Activated CD4-positive, alpha-beta memory T cell treated with anti-CD3 and anti-CD28 coated beads for 36 hours (primary cell): Measurements from ENCODE around the gene RAD51B. TPM values are rescaled to one million over a fixed set of nuclear protein-coding genes. Genes with fewer than 3 reads are reported as not detected.

Source experiments
- CTCF ChIA-PET: fragments of 350-600 bp; sonication (Branson Sonifier 250); formaldehyde crosslinking; loops from one replicate; lab custom pipeline; 2021; ENCODE audit warnings: antibody characterized with exemption, inconsistent platforms; lab: Charles Lee
- POLR2A ChIA-PET: fragments of 350-600 bp; sonication (Branson Sonifier 250); formaldehyde crosslinking; loops from one replicate; lab custom pipeline; 2021; ENCODE audit warnings: antibody characterized with exemption; lab: Charles Lee
- DNase-seq: peaks from one replicate; pipeline ENCODE4 v3.0.0-alpha.2; 2020
- H3K27ac Mint-ChIP-seq: one replicate; pipeline ENCODE4 v1.8.0; 2021; ENCODE audit warnings: mixed read lengths
- H3K27me3 Mint-ChIP-seq: one replicate; pipeline ENCODE4 v1.8.0; 2021; ENCODE audit warnings: mixed read lengths
- H3K36me3 Mint-ChIP-seq: one replicate; pipeline ENCODE4 v1.8.0; 2021; ENCODE audit warnings: mixed read lengths
- H3K4me1 Mint-ChIP-seq: one replicate; pipeline ENCODE4 v1.8.0; 2021; ENCODE audit warnings: low read depth, mixed read lengths
- H3K4me3 Mint-ChIP-seq: one replicate; pipeline ENCODE4 v1.8.0; 2021; ENCODE audit warnings: mild to moderate bottlenecking, mixed read lengths
- H3K9me3 Mint-ChIP-seq: one replicate; pipeline ENCODE4 v1.8.0; 2021; ENCODE audit warnings: mixed read lengths
- intact Hi-C: fragments of 100-400 bp; cut with micrococcal nuclease; formaldehyde crosslinking; loops from one replicate; pipeline ENCODE4 v1.15.1; 2023
- total RNA-seq, 2 experiments: library from RNA; stranded (reverse); gene quantifications; one replicate each; pipeline ENCODE4 v1.2.3, GENCODE V29; 2021

The RAD51B gene
- total RNA-seq, 2 experiments from 2014 or later = 32.3 to 34.3 TPM

DNA sequence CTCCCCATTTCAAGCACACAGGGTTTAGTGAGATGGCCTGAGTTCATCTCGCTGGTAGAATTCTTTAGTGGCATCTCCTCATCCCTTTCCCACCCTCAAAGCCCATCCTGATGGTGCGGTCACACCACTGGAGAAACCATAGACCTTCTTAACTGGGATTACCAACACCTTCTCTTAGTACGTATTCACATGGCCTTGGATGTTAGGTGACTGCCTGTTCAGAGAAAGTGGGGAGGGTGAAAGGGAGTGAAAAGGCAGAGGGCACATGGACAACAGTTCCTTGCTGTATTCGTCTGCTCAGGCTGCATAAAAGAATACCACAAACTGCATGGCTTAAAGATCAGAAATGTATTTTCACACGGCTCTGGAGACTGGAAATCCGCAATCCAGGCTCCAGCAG, 667.2 kb downstream of the RAD51B start:
- H3K27me3 Mint-ChIP-seq = no peaks in the 10 kb centered on the region
- H3K9me3 Mint-ChIP-seq = no peaks in the 10 kb centered on the region
- intact Hi-C loops = loop anchor here (10.0 kb wide), 1 partner anchor 202 kb away; no protein-coding TSS in a partner anchor
- H3K4me1 Mint-ChIP-seq = peaks cover 47% of the 10 kb centered on the region
- no peaks in the 10 kb centered on the region for H3K36me3 Mint-ChIP-seq
- POLR2A ChIA-PET = no interaction called here
- CTCF ChIA-PET = no interaction called here
- no peak overlapping the region for H3K4me3 Mint-ChIP-seq
- no peak overlapping the region for H3K27ac Mint-ChIP-seq
- no peak for DNase-seq

DNA sequence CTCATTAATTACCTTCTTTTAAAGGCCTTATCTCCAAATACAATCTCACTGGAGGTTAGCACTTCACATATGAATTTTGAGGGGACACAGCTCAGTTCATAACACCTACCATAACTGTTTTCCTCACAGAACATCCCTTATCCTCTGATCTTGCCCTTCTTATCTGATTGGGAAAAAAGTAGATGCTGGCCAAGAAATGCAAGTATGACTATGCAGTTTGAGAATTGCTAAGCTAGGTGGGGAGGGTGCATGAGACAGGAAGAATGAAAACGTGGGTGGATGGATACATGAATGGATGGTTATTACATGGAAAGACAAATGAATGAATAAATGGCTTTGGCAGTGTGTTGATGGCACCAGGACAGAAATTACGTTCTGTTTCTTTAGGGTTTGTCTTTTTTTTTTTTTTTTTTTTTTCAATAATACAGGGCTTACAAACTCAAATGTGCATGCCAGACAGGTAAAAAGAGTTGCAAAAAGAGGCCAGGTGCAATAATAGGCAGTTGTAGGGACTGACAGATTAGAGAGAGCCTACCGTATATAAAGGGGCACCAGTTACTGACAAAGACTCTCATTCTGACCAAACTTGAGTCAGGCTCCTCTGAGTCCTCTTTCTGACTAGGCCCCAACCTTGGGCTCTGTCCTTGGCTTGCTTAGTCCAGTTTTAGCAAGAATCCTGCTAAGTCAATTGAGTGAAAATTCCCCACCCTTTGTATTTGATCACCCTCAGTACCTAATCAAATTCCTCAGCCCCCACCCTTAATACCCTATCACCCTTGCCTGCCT, 668.4 kb downstream of the RAD51B start:
- H3K27ac Mint-ChIP-seq = peak overlapping the region; percentile 29
- H3K36me3 Mint-ChIP-seq = no peaks in the 10 kb centered on the region
- peak; percentile 27 for DNase-seq
- intact Hi-C loops = loop anchor here (10.0 kb wide), 1 partner anchor 203 kb away; no protein-coding TSS in a partner anchor
- ChIA-PET CTCF (no interaction called here), POLR2A (no interaction called here)
- H3K4me1 Mint-ChIP-seq = peaks cover 39% of the 10 kb centered on the region
- no peak overlapping the region for H3K4me3 Mint-ChIP-seq
- H3K27me3 Mint-ChIP-seq = no peaks in the 10 kb centered on the region
- no peaks in the 10 kb centered on the region for H3K9me3 Mint-ChIP-seq

DNA sequence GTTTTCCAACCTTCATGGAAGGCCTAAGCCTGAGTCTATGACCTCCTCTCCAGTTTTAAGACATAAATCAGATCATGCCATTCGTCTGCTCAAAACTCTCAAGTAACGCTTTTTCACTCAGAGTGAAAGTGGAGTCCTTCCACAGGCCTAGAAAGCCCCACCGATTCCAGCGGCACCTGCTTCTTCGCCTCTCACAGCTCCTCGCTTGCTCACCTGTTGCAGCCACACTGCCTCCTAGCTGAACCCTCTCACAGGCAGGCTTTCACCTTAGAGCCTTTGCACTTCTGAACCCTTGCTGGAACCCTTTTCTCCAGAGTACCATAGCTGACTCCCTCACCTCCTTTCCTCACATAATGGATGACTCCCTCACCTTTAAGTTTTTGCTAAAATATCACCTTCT, 672.2 kb downstream of the RAD51B start:
- no peaks in the 10 kb centered on the region for H3K27me3 Mint-ChIP-seq
- CTCF ChIA-PET = no interaction called here
- H3K9me3 Mint-ChIP-seq = no peaks in the 10 kb centered on the region
- no peak overlapping the region for H3K27ac Mint-ChIP-seq
- POLR2A ChIA-PET = interaction anchor here (0.5 kb wide), 1 partner anchor 220 kb away, joined by 5 read pairs; no protein-coding TSS in a partner anchor
- H3K4me1 Mint-ChIP-seq = peaks cover 13% of the 10 kb centered on the region
- no peak for DNase-seq
- H3K36me3 Mint-ChIP-seq = no peaks in the 10 kb centered on the region
- intact Hi-C loops = no loop called here
- no peak overlapping the region for H3K4me3 Mint-ChIP-seq

DNA sequence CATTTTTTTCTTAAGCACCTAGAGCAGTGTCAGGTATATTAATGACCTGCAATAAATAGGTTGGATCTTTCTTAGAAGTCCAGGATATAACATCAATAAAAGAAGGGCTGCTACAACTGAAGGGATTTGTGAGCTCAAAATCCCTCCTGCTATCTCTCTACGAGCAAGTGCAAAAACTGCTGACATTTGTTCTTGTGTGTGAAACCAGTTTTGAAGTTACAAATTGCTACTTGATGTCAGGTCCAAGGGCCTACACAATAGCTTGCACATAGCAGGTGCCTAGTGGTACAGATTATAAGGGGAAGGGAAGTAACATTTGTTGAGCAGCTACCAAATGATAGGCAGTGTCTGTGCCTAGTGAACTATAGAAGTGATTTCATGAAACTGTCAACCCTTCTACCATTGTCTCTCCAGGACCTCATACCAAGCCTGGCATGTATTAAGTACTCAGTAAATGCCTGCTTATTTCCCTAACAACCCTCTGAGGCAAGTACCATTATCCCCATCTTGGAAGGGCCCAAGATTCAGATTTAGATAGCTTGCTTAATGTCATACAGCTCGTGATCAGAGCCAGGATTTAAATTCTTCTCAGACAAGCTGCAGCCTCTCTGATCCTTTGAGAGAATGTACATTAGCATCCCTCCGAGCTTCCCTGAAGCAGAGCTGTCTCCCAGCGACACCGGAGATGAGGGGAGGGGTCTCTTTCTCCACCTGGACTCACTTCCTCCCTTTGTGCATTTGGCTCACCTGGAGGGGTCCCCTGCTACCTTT, 673.0 kb downstream of the RAD51B start:
- no peak overlapping the region for H3K4me3 Mint-ChIP-seq
- DNase-seq = no peak
- H3K27ac Mint-ChIP-seq = no peak overlapping the region
- intact Hi-C loops = no loop called here
- no peaks in the 10 kb centered on the region for H3K27me3 Mint-ChIP-seq
- H3K36me3 Mint-ChIP-seq = no peaks in the 10 kb centered on the region
- H3K9me3 Mint-ChIP-seq = no peaks in the 10 kb centered on the region
- H3K4me1 Mint-ChIP-seq = peaks cover 13% of the 10 kb centered on the region
- POLR2A ChIA-PET = interaction anchor here (0.5 kb wide), 1 partner anchor 221 kb away, joined by 5 read pairs; no protein-coding TSS in a partner anchor
- CTCF ChIA-PET = interaction anchor here (1.2 kb wide), 1 partner anchor 71 kb away, joined by 3 read pairs; no protein-coding TSS in a partner anchor

DNA sequence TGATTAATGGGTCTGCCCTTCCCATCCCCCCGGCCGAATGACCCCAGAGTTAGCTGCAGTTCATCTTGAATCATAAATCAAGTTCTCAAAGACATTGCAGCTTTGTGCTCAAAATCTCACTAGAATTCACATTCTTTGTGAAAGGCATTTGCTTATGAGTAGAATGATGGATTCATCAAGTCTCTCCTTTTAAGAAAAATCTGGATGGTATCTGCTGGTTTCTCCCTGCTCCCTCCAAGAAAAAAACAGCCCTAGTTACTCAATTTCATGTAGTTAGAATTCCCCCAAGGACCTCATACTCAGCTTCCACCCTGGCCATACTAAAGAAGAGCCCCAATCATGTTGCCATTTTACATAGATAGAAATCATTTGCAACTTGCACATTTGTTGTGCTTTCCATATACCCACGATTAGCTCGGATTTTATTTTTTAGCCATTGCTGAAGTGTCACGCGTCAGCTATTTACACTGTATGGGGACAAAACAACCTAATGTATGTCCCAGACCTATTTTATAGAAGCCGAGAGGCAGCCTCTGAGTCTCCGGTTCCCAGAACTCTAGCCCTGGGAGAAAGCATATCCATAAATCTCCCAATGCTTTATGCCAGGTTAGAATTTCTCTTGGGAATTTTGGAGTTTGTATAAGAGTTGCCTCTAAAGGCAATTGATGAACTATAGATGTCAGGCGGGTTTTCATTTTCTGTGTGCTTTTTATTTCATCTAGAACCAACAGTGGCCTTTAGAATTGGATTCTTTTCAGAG, 673.8 kb downstream of the RAD51B start:
- H3K4me1 Mint-ChIP-seq = peaks cover 6% of the 10 kb centered on the region
- POLR2A ChIA-PET = no interaction called here
- no peaks in the 10 kb centered on the region for H3K27me3 Mint-ChIP-seq
- CTCF ChIA-PET = interaction anchor here (1.2 kb wide), 1 partner anchor 70 kb away, joined by 3 read pairs; no protein-coding TSS in a partner anchor
- no peak overlapping the region for H3K4me3 Mint-ChIP-seq
- no peak for DNase-seq
- H3K27ac Mint-ChIP-seq = no peak overlapping the region
- H3K36me3 Mint-ChIP-seq = no peaks in the 10 kb centered on the region
- intact Hi-C loops = no loop called here
- H3K9me3 Mint-ChIP-seq = no peaks in the 10 kb centered on the region

DNA sequence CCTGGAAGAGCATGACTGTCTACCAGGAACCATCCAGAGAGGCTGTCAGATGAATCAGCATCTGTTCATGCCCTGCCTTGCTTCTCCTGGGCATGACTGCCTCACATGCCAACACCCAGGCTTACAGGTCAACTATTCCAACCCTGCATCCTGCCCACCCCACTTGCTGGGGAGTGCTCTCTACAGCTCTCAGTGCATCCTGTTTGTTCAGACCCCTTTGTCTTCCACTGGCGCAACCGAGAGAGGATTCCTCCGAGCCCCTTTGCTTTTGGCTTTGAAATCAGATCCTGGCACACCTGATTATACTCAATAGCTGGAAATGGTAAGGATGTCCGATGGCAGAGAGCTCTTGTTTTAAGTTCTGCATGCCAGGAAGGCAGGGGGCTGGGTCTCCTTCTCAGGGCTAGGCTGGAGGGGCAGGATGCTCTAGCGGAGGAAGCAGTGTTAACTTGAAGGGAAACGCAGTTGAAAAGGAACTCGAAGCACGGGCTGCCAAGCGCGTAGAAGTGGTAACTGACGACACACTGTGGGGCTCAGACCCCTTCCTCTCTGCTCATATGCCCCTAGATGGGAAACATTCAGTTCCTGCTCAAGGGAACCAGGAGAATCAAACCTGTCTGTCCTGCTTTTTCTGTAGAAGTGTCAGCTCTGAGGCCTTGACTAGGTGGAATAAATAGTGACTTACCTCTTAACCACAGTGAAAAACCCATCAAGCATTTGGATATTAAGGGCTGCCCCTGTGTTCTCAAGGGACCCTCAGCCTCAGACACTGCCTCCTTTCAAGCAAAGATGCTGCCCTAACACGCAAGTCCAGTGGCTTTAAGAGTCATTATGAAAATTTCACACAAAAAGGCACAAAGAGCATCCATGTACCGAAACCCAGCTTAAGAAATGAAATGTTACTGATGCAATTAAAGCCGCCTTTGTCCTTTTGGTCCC, 675.8 kb downstream of the RAD51B start:
- Mint-ChIP-seq H3K4me3 (no peak overlapping the region), H3K4me1 (peaks cover 2% of the 10 kb centered on the region), H3K27me3 (no peaks in the 10 kb centered on the region), H3K36me3 (no peaks in the 10 kb centered on the region), H3K27ac (no peak overlapping the region), H3K9me3 (no peaks in the 10 kb centered on the region)
- no peak for DNase-seq
- ChIA-PET POLR2A (no interaction called here), CTCF (no interaction called here)
- intact Hi-C loops = no loop called here

DNA sequence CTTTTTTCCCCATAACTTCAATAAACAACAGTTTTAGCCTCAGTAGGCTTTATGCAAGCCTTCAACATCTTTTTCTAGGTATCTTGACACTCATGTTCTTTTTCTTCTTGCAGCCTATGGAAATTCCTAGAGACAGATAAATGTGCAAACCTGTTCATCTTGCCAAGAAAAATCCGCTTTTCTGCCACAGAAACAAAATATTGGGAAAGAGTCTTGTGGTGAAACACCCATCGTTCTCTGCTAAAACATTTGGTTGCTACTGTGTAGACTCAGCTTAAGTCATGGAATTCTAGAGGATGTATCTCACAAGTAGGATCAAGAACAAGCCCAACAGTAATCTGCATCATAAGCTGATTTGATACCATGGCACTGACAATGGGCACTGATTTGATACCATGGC, 677.4 kb downstream of the RAD51B start:
- H3K9me3 Mint-ChIP-seq = no peaks in the 10 kb centered on the region
- no peak overlapping the region for H3K4me3 Mint-ChIP-seq
- intact Hi-C loops = no loop called here
- ChIA-PET CTCF (no interaction called here), POLR2A (no interaction called here)
- no peaks in the 10 kb centered on the region for H3K36me3 Mint-ChIP-seq
- no peak overlapping the region for H3K27ac Mint-ChIP-seq
- no peak for DNase-seq
- peaks cover 2% of the 10 kb centered on the region for H3K4me1 Mint-ChIP-seq
- no peaks in the 10 kb centered on the region for H3K27me3 Mint-ChIP-seq

DNA sequence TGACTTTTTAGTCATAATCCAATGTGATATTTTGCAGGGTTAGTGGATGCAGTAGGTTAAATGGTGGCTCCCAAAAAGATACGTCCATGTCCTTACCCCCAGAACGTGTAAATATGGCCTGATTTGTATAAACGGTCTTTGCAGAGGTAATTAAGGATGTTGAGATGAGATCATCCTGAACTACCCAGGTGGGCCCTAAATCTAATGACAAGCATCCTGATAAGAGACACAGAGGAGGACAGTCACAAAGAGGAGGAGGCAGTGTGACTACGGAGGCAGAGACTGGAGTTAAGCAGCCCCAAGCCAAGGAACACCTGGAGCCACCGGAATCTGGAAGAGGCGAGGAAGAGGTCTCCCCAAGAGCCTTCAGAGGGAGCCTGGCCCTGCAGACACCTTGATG, 679.9 kb downstream of the RAD51B start:
- POLR2A ChIA-PET = no interaction called here

DNA sequence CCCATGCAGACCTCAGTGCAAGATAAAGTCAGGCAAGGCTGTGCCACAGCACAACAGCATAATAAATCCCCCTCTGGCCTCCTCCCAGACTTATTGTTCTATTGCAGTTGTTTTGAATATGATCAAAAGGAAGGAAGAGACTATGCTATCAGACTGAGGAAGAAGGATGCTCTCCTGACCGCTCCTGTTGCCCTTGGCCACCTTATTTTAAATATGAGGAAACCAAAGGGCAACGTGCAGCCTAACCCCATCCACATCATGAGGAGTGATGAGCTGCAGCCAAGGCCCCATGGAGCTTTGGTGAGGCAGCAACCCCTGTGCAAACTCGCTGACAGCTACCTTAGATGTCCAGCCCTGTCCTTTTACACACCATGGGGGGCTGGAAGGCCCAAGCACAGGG, 681.6 kb downstream of the RAD51B start:
- CTCF ChIA-PET = interaction anchor here (0.5 kb wide), 1 partner anchor 829 kb away, joined by 3 read pairs; no protein-coding TSS in a partner anchor
- no peak for DNase-seq
- no peak overlapping the region for H3K27ac Mint-ChIP-seq

More for the DNA sequence above, 679.9 kb downstream of the RAD51B start:
- H3K9me3 Mint-ChIP-seq = no peaks in the 10 kb centered on the region
- H3K4me1 Mint-ChIP-seq = peaks cover 2% of the 10 kb centered on the region
- CTCF ChIA-PET = no interaction called here
- no peaks in the 10 kb centered on the region for H3K27me3 Mint-ChIP-seq
- intact Hi-C loops = no loop called here
- no peak for DNase-seq
- no peaks in the 10 kb centered on the region for H3K36me3 Mint-ChIP-seq
- no peak overlapping the region for H3K27ac Mint-ChIP-seq
- H3K4me3 Mint-ChIP-seq = no peak overlapping the region

DNA sequence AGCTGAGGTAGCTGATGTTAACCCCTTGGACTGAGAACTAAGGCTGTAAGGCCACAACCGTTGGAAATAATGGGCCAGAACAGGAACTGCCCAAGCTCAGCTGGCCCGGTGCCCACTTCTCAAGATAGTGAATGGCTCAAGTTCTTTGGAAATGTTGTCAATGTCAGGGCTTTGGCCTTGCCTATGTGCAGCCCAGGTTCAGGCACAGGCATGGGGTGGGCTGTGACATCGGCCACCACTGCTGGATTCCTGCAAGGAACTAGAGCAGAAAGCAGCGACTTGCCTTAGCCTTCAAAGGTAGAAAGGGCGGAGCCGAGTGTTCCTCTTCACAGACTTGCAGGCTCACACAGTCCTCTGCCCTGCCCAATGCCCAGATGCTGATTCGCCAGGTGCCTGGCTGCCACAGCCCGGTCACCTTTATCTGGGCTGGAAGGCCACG, 682.1 kb downstream of the RAD51B start:
- Mint-ChIP-seq H3K27ac (no peak overlapping the region), H3K27me3 (no peaks in the 10 kb centered on the region), H3K9me3 (no peaks in the 10 kb centered on the region), H3K36me3 (no peaks in the 10 kb centered on the region), H3K4me3 (no peak overlapping the region), H3K4me1 (peaks cover 15% of the 10 kb centered on the region)
- ChIA-PET CTCF (interaction anchor here (0.5 kb wide), 1 partner anchor 829 kb away, joined by 3 read pairs; no protein-coding TSS in a partner anchor), POLR2A (no interaction called here)
- no peak for DNase-seq
- intact Hi-C loops = no loop called here

More for the DNA sequence above, 681.6 kb downstream of the RAD51B start:
- H3K4me3 Mint-ChIP-seq = no peak overlapping the region
- H3K27me3 Mint-ChIP-seq = no peaks in the 10 kb centered on the region
- H3K9me3 Mint-ChIP-seq = no peaks in the 10 kb centered on the region
- intact Hi-C loops = no loop called here
- POLR2A ChIA-PET = no interaction called here
- H3K36me3 Mint-ChIP-seq = no peaks in the 10 kb centered on the region
- peaks cover 11% of the 10 kb centered on the region for H3K4me1 Mint-ChIP-seq

DNA sequence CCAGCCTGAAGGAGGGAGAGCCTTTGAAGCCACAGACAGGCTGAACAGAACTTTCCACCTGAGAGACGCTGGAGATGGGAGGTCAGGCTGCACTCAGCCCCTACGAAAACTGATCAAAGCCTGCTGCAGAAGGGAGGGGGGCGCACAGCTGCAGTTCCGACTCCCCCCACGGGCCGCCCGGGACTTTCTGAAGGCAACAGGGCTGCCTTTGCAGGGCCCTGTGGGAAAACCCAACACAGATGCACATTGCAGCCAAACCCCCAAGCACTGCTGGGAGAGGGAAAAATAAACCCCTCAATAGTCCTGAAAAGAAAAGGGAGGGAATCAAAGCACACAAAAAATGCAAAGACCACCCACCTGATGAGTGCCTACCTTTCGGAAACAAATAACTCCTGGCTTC, 682.7 kb downstream of the RAD51B start:
- H3K27me3 Mint-ChIP-seq = no peaks in the 10 kb centered on the region
- intact Hi-C loops = no loop called here
- CTCF ChIA-PET = no interaction called here

More for the DNA sequence above, 682.7 kb downstream of the RAD51B start:
- POLR2A ChIA-PET = no interaction called here
- Mint-ChIP-seq H3K4me3 (no peak overlapping the region), H3K4me1 (peaks cover 21% of the 10 kb centered on the region), H3K36me3 (no peaks in the 10 kb centered on the region), H3K9me3 (no peaks in the 10 kb centered on the region), H3K27ac (no peak overlapping the region)
- DNase-seq = no peak
